Neural cell (in vitro differentiated cells): ENCODE data around the gene P2RY10. TPM values are rescaled to one million over a fixed set of nuclear protein-coding genes. Genes with fewer than 3 reads are reported as not detected.

ENCODE experiments used
- H2AFZ ChIP-seq: fragments of 200-600, 300-800 bp; sonication (generic), shearing (Covaris generic); 2 replicates; pipeline ENCODE4 v1.6.0; 2014; ENCODE audit warnings: low read depth, mild to moderate bottlenecking, antibody characterized with exemption, low read length, moderate library complexity
- H3F3A ChIP-seq: fragments of 200-600 bp; shearing (Covaris generic); 2 replicates; pipeline ENCODE4 v1.6.1; 2016; ENCODE audit warnings: mild to moderate bottlenecking, moderate library complexity, mixed read lengths, antibody characterized with exemption, low read length; ENCODE audit not compliant: insufficient read depth, poor library complexity, severe bottlenecking
- H3K27ac ChIP-seq: fragments of 200-600, 300-800 bp; sonication (generic), shearing (Covaris generic); 2 replicates; pipeline ENCODE4 v1.5.1; 2014; ENCODE audit warnings: mild to moderate bottlenecking, low read length, moderate library complexity
- H3K27me3 ChIP-seq: fragments of 300-800, 200-600 bp; sonication (generic), shearing (Covaris generic); 2 replicates; pipeline ENCODE4 v1.6.0; 2014; ENCODE audit warnings: mild to moderate bottlenecking, low read depth, low read length, moderate library complexity; ENCODE audit not compliant: insufficient read depth
- H3K36me3 ChIP-seq: fragments of 300-800, 200-600 bp; sonication (generic), shearing (Covaris generic); 2 replicates; pipeline ENCODE4 v1.5.1; 2014; ENCODE audit warnings: mild to moderate bottlenecking, antibody characterized with exemption, low read length, moderate library complexity; ENCODE audit not compliant: insufficient read depth
- H3K4me2 ChIP-seq: fragments of 300-800, 200-600 bp; sonication (generic), shearing (Covaris generic); 2 replicates; pipeline ENCODE4 v1.6.0; 2014; ENCODE audit warnings: mild to moderate bottlenecking, low read length
- H3K4me3 ChIP-seq: fragments of 300-800, 200-600 bp; sonication (generic), shearing (Covaris generic); 2 replicates; pipeline ENCODE4 v1.5.1; 2014; ENCODE audit warnings: mild to moderate bottlenecking, low read length, moderate library complexity
- H3K79me2 ChIP-seq: fragments of 200-600 bp; shearing (Covaris generic); replicated peaks from 2 replicates; pipeline ENCODE4 v1.6.0; 2014; ENCODE audit warnings: mild to moderate bottlenecking, low read length, moderate library complexity; ENCODE audit not compliant: insufficient read depth
- H3K9ac ChIP-seq: fragments of 300-800, 200-600 bp; sonication (generic), shearing (Covaris generic); 2 replicates; pipeline ENCODE4 v1.6.1; 2016; ENCODE audit warnings: mild to moderate bottlenecking, low read length, mixed read lengths
- H3K9me2 ChIP-seq: fragments of 200-600 bp; shearing (Covaris generic); 2 replicates; pipeline ENCODE4 v1.6.1; 2016; ENCODE audit warnings: mild to moderate bottlenecking, low read length, mixed read lengths; ENCODE audit not compliant: insufficient read depth
- H3K9me3 ChIP-seq: fragments of 200-600, 300-800 bp; sonication (generic), shearing (Covaris generic); 2 replicates; pipeline ENCODE4 v1.6.1; 2016; ENCODE audit warnings: mild to moderate bottlenecking, mixed run types, low read length, moderate library complexity, mixed read lengths
- H4K20me1 ChIP-seq: fragments of 200-600 bp; shearing (Covaris generic); 2 replicates; pipeline ENCODE4 v1.6.1; 2016; ENCODE audit warnings: mild to moderate bottlenecking, mixed run types; ENCODE audit not compliant: insufficient read depth
- EP300 ChIP-seq: fragments of 450-650 bp; conservative IDR thresholded peaks from 2 replicates; pipeline ENCODE4 v1.6.1; 2014; ENCODE audit warnings: antibody characterized with exemption, mild to moderate bottlenecking, moderate library complexity; ENCODE audit not compliant: poor library complexity, severe bottlenecking
- EZH2 ChIP-seq: fragments of 200-600, 300-800 bp; shearing (Covaris generic), sonication (generic); IDR thresholded peaks from 2 replicates; pipeline ENCODE4 v1.6.1; 2014; ENCODE audit warnings: antibody characterized with exemption, low read length, borderline replicate concordance, mild to moderate bottlenecking; ENCODE audit not compliant: insufficient read depth, poor library complexity, severe bottlenecking
- MXI1 ChIP-seq: fragments of 450-650 bp; conservative IDR thresholded peaks from 2 replicates; pipeline ENCODE4 v1.6.1; 2014; ENCODE audit warnings: antibody characterized with exemption, mild to moderate bottlenecking; ENCODE audit not compliant: poor library complexity, severe bottlenecking
- POLR2AphosphoS5 ChIP-seq: IDR thresholded peaks from 2 replicates; pipeline ENCODE4 v1.6.1; 2012
- RAD21 ChIP-seq: fragments of 450-650 bp; conservative IDR thresholded peaks from 2 replicates; pipeline ENCODE4 v1.6.1; 2014; ENCODE audit warnings: antibody characterized with exemption, mild to moderate bottlenecking, moderate library complexity
- SMC3 ChIP-seq: fragments of 450-650 bp; conservative IDR thresholded peaks from 2 replicates; pipeline ENCODE4 v1.6.1; 2014; ENCODE audit warnings: antibody characterized with exemption, mild to moderate bottlenecking, moderate library complexity; ENCODE audit not compliant: poor library complexity
- TAF1 ChIP-seq: IDR thresholded peaks from 2 replicates; pipeline ENCODE4 v1.6.1; 2012; ENCODE audit warnings: low read depth
- polyA plus RNA-seq: library from polyadenylated mRNA; depleted of rRNA; stranded (reverse); fragments of >200 nt; gene quantifications from 2 replicates; pipeline ENCODE4 v1.2.3, GENCODE V29; 2014
- TF ChIP-seq, protein P1 (sequence below): IDR thresholded peaks from 2 replicates; pipeline ENCODE4 v1.6.1; 2012; ENCODE audit warnings: borderline replicate concordance
- TF ChIP-seq, protein P2 (sequence below): fragments of 450-650 bp; IDR thresholded peaks from 2 replicates; pipeline ENCODE4 v1.5.1; 2014; ENCODE audit warnings: antibody characterized with exemption, mild to moderate bottlenecking, moderate library complexity; ENCODE audit not compliant: poor library complexity, severe bottlenecking

Gene P2RY10
- polyA plus RNA-seq, 1 donor from 2014 or later = not detected

DNA sequence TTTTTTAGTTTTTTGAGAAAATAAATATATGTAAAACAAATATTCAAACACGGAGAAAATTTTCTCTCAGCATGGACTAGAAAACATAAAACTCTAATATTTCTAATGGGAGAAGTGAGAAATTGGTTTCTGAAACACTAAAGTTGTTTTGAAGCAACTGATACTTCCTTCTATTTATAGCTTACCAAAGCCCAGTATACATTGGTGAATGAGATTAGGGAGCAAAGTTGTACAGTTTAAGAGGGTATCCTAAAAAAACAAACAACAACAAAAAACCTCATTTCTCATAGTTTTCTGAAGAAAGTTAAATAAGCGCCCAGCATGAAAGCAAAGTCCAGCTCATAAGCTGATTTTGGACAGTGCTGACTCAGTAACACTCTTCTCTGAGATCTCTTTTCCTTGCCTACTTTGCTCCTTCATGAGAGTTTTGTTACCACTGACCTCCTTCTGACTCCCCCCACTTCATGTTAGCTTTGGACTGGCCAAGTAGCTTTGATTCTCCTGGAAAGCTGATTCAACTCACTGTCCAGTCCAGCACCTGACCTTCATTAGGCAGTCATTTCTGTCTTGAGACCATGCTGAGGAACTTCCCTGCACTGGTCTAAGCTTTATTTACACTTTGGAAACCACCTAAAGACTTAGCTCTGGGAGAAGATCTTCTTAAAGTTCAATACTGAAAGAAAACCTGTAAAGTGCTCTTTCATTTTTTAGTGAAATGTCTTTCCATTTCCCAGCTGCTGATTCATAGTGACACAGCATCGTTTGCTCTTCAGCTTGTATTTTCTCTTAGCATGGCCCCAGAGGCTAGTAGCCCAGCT is 21.8 kb upstream of the P2RY10 start:
- H3K27me3 ChIP-seq = no peaks in the 10 kb centered on the region
- H3K27ac ChIP-seq = no peak overlapping the region
- TF ChIP-seq MXI1 (no peak), RAD21 (no peak), TAF1 (no peak), EZH2 (no peak), SMC3 (no peak), EP300 (no peak), POLR2AphosphoS5 (no peak)
- TF ChIP-seq, protein P1, sequence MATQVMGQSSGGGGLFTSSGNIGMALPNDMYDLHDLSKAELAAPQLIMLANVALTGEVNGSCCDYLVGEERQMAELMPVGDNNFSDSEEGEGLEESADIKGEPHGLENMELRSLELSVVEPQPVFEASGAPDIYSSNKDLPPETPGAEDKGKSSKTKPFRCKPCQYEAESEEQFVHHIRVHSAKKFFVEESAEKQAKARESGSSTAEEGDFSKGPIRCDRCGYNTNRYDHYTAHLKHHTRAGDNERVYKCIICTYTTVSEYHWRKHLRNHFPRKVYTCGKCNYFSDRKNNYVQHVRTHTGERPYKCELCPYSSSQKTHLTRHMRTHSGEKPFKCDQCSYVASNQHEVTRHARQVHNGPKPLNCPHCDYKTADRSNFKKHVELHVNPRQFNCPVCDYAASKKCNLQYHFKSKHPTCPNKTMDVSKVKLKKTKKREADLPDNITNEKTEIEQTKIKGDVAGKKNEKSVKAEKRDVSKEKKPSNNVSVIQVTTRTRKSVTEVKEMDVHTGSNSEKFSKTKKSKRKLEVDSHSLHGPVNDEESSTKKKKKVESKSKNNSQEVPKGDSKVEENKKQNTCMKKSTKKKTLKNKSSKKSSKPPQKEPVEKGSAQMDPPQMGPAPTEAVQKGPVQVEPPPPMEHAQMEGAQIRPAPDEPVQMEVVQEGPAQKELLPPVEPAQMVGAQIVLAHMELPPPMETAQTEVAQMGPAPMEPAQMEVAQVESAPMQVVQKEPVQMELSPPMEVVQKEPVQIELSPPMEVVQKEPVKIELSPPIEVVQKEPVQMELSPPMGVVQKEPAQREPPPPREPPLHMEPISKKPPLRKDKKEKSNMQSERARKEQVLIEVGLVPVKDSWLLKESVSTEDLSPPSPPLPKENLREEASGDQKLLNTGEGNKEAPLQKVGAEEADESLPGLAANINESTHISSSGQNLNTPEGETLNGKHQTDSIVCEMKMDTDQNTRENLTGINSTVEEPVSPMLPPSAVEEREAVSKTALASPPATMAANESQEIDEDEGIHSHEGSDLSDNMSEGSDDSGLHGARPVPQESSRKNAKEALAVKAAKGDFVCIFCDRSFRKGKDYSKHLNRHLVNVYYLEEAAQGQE = no peak
- TF ChIP-seq, protein P2, sequence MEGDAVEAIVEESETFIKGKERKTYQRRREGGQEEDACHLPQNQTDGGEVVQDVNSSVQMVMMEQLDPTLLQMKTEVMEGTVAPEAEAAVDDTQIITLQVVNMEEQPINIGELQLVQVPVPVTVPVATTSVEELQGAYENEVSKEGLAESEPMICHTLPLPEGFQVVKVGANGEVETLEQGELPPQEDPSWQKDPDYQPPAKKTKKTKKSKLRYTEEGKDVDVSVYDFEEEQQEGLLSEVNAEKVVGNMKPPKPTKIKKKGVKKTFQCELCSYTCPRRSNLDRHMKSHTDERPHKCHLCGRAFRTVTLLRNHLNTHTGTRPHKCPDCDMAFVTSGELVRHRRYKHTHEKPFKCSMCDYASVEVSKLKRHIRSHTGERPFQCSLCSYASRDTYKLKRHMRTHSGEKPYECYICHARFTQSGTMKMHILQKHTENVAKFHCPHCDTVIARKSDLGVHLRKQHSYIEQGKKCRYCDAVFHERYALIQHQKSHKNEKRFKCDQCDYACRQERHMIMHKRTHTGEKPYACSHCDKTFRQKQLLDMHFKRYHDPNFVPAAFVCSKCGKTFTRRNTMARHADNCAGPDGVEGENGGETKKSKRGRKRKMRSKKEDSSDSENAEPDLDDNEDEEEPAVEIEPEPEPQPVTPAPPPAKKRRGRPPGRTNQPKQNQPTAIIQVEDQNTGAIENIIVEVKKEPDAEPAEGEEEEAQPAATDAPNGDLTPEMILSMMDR = no peak
- H2AFZ ChIP-seq = no peak overlapping the region
- no peaks in the 10 kb centered on the region for H3K79me2 ChIP-seq
- H3K9ac ChIP-seq = no peak overlapping the region
- H3K4me3 ChIP-seq = no peak overlapping the region
- H3K9me3 ChIP-seq = no peaks in the 10 kb centered on the region
- H3F3A ChIP-seq = no peaks in the 10 kb centered on the region
- no peaks in the 10 kb centered on the region for H3K9me2 ChIP-seq
- no peaks in the 10 kb centered on the region for H3K36me3 ChIP-seq
- no peak overlapping the region for H3K4me2 ChIP-seq
- H4K20me1 ChIP-seq = no peaks in the 10 kb centered on the region

DNA sequence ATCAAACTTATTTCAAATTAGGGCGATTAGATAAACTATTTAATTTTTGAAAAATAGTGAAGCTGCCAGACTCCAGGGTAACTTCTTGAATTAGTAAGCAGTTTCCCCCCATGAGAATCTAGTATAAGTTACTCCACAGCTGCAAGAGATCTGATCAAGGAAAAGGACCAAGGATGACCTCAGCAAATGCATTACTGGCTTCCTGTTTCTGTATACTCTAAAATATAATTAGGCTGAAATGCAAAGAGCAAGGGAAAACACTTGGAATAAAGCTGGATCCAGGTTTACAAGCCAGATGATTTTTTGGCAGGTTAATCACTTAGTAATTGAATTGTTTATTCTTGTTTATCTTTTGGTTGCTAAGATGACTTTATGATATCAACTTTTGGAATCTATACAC is 13.4 kb upstream of the P2RY10 start:
- no peak for TF ChIP-seq POLR2AphosphoS5
- TF ChIP-seq EP300 = no peak
- TF ChIP-seq, protein P2 = no peak
- TF ChIP-seq, protein P1 = no peak
- no peak for TF ChIP-seq RAD21
- no peak for TF ChIP-seq SMC3
- no peak for TF ChIP-seq TAF1
- no peak for TF ChIP-seq MXI1
- TF ChIP-seq EZH2 = no peak
- no peaks in the 10 kb centered on the region for H3K9me3 ChIP-seq
- no peaks in the 10 kb centered on the region for H3K36me3 ChIP-seq
- H3K27me3 ChIP-seq = no peaks in the 10 kb centered on the region
- H3K9me2 ChIP-seq = no peaks in the 10 kb centered on the region
- H3K4me3 ChIP-seq = no peak overlapping the region
- H3F3A ChIP-seq = no peaks in the 10 kb centered on the region
- H3K9ac ChIP-seq = no peak overlapping the region
- H4K20me1 ChIP-seq = no peaks in the 10 kb centered on the region
- no peak overlapping the region for H3K4me2 ChIP-seq
- no peak overlapping the region for H2AFZ ChIP-seq
- no peaks in the 10 kb centered on the region for H3K79me2 ChIP-seq
- no peak overlapping the region for H3K27ac ChIP-seq
